CD4-positive, alpha-beta T cell treated with Interleukin-4 for 4 hours (primary cell): Measurements from ENCODE around the gene LPP.
A peak's percentile ranks its signal among the peaks of the same experiment; 100 is the strongest.
"Not testable (repeated sequence)": the region's sequence is repeated elsewhere in the genome, so short reads cannot be mapped to it uniquely, and the experiment has no call there.

ENCODE experiments used
- DNase-seq: peaks from one replicate; pipeline ENCODE4 v3.0.0-alpha.2; 2020

LPP gene

GRCh38 chr3:188416041-188416440, 262.1 kb downstream of the LPP start:
- DNase-seq = no peak

- no peak for DNase-seq
Observed at GRCh38 chr3:188417271-188417696, 263.3 kb downstream of the LPP start.

GRCh38 chr3:188417766-188418165, 263.8 kb downstream of the LPP start:
- no peak for DNase-seq

- DNase-seq = no peak
Observed at GRCh38 chr3:188421151-188421821, 267.3 kb downstream of the LPP start.

GRCh38 chr3:188421836-188422540, 268.0 kb downstream of the LPP start:
- no peak for DNase-seq

- DNase-seq = not testable (repeated sequence)
Observed at GRCh38 chr3:188427981-188428380, 274.0 kb downstream of the LPP start.

- DNase-seq = no peak
Observed at GRCh38 chr3:188431040-188431439, 277.1 kb downstream of the LPP start.

- DNase-seq = no peak
Observed at GRCh38 chr3:188431553-188431952, 277.6 kb downstream of the LPP start.

GRCh38 chr3:188432802-188433520, 279.0 kb downstream of the LPP start:
- DNase-seq = peak; percentile 18

GRCh38 chr3:188433521-188434150, 279.7 kb downstream of the LPP start:
- DNase-seq = no peak

- no peak for DNase-seq
Observed at GRCh38 chr3:188434594-188434993, 280.6 kb downstream of the LPP start.

GRCh38 chr3:188435266-188435665, 281.3 kb downstream of the LPP start:
- no peak for DNase-seq

GRCh38 chr3:188437926-188438325, 284.0 kb downstream of the LPP start:
- no peak for DNase-seq

- peak; percentile 81 for DNase-seq
Observed at GRCh38 chr3:188439080-188439479, 285.1 kb downstream of the LPP start.

GRCh38 chr3:188440340-188440972, 286.5 kb downstream of the LPP start:
- DNase-seq = no peak

- no peak for DNase-seq
Observed at GRCh38 chr3:188442430-188442829, 288.5 kb downstream of the LPP start.

- not testable (repeated sequence) for DNase-seq
Observed at GRCh38 chr3:188445175-188445574, 291.2 kb downstream of the LPP start.

GRCh38 chr3:188446014-188446413, 292.1 kb downstream of the LPP start:
- no peak for DNase-seq

GRCh38 chr3:188446766-188447165, 292.8 kb downstream of the LPP start:
- no peak for DNase-seq

- DNase-seq = no peak
Observed at GRCh38 chr3:188448813-188449212, 294.9 kb downstream of the LPP start.

GRCh38 chr3:188449421-188449820, 295.5 kb downstream of the LPP start:
- DNase-seq = no peak

GRCh38 chr3:188452158-188452772, 298.3 kb downstream of the LPP start:
- DNase-seq = no peak
